ENCODE measurements around the gene IL16.

- TF ChIP-seq CTCF (conservative IDR thresholded peaks at IDR 0.05; ENCODE audit: low read length): no peak
- TF ChIP-seq EZH2phosphoT487 (IDR thresholded peaks at IDR 0.05; ENCODE audit: borderline replicate concordance, low read depth, low read length): no peak
Measured at GRCh38 chr15:81194723-81195122, 2.0 kb upstream of the IL16 start.

All from OCI-LY7 (cell line).